ENCODE measurements around the gene IGFBP2. TPM values are rescaled to one million over a fixed set of nuclear protein-coding genes. Genes with fewer than 3 reads are reported as not detected.

IGFBP2 gene
- total and polyA plus RNA-seq, 2 of the 8 experiments (the other 6 are each of a cell fraction or from before 2014, with no cell fraction given): 326 to 782 TPM

- TF ChIP-seq TAF7 (optimal IDR thresholded peaks at IDR 0.05; ENCODE audit: borderline replicate concordance, low read depth, low read length) (no peak), SUZ12 (IDR thresholded peaks at IDR 0.05; ENCODE audit: low read length) (peak; percentile 58), E2F6 (IDR thresholded peaks at IDR 0.05) (peak; percentile 79), YY1 (IDR thresholded peaks at IDR 0.05; ENCODE audit: low read depth, low read length) (no peak), ASH2L (IDR thresholded peaks at IDR 0.05; ENCODE audit: low read length) (peak; percentile 79), RAD21 (IDR thresholded peaks at IDR 0.05 in 1 of 2, conservative IDR thresholded peaks at IDR 0.05 in 1 of 2; ENCODE audit: low read depth in 2 of 2, low read length in 2 of 2) (peak; percentile 3 to 13; a peak in 2 of 4 replicates), EZH2 (IDR thresholded peaks at IDR 0.05; ENCODE audit: low read depth, low read length, severe bottlenecking) (no peak), RBBP5 (IDR thresholded peaks at IDR 0.05; ENCODE audit: borderline replicate concordance, low read depth, low read length) (peak; percentile 82; the same call in 1 of the 2 replicates), RNF2 (IDR thresholded peaks at IDR 0.05; ENCODE audit: borderline replicate concordance, low read depth, low read length, missing control alignments, poor library complexity, severe bottlenecking) (peak; percentile 49), CREB1 (IDR thresholded peaks at IDR 0.05) (0 out of 2 replicates have a peak, but pooled peaks have one; percentile 3), TAF1 (IDR thresholded peaks at IDR 0.05; ENCODE audit: low read depth, low read length) (0 out of 2 replicates have a peak, but pooled peaks have one; percentile 20), GABPA (IDR thresholded peaks at IDR 0.05; ENCODE audit: borderline replicate concordance, insufficient read depth, low read length) (0 out of 2 replicates have a peak, but pooled peaks have one; percentile 42)
Observed at GRCh38 chr2:216694082-216694825, 61.0 kb downstream of the IGFBP2 start (continued).

Data from H1 (cell line).